DMS53 treated with DMSO at 0.1 percent for 48 hours (cell line): ENCODE data around the gene FKBP14.
"Not testable (repeated sequence)": the region's sequence is repeated elsewhere in the genome, so short reads cannot be mapped to it uniquely, and the experiment has no call there.

ENCODE experiments used
- DNase-seq: peaks from one replicate; lab custom pipeline; 2025; ENCODE audit not compliant: unreplicated experiment; lab: John Stamatoyannopoulos, UW

Gene FKBP14

DNA sequence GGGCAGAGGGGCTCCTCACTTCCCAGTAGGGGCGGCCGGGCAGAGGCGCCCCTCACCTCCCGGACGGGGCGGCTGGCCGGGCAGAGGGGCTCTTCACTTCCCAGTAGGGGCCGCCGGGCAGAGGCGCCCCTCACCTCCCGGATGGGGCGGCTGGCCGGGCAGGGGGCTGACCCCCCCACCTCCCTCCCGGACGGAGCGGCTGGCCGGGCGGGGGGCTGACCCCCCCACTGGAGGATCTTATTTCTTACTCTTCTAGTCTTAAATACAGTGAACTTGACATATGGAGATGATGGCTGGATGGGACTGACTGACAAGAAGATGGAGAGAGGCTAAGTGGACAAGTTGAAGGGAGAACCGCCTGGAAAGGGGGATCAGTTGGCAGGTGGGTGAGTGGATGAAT lies 64.9 kb downstream of the FKBP14 start:
- DNase-seq = not testable (repeated sequence)
